ENCODE results near the gene SPOCD1.

Gene SPOCD1

DNA sequence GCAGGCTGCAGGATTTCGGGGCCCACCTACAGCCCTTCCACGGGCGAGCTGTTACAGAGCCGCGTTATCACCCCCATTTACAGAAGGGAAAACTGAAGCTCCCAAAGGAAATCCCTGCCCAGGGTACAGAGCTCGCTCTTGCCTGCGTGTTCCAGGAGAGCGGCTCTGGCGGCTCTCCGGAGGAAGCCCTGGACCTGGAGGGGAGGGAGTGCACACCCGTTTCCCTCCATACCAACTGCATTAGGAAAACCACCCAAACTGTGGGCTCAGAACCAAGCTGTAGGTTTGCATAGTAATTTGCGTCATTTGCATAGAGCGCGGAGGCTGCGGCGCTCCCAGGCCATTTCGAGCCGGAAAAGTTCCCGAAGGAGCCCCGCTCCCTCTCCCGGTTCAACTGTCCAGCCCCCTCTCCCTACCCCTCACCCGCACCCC is 27.0 kb downstream of the SPOCD1 start:
- in situ Hi-C loops (cut with HindIII; ENCODE audit: low sequenced_read_pairs), result no loop called here

DNA sequence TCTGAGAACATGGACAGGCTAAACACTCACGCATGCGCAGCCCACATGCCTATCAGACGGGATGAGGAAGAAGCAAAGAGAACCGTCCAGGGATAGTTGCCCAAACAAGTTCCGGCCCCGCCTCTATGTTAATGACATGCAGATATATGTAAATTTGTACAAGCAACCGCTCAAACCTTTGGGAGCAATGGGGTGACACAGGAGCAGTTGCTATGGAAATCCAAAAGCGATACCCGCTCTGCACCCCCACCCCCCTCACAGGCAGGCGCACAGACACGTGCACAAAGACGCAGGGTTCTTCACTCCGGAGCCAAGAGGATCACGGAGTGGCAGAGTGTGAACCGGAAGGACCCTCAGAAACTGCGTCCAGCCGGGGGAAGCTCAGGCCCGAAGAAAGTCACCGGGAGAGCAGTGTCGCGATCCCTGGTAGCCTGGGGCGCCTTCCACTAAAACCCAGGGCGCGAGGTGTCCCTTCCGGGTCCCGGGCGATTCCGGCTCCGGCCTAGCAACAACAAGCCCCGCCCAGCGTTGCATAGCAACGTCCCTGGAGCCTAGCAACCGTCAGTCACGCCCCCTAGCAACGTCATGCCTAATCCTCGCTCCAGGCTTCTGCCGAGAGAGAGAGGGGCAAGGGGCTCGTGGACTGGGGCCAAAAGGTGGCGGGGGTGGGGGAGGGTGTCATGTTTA is 27.5 kb downstream of the SPOCD1 start:
- in situ Hi-C loops (cut with HindIII; ENCODE audit: low sequenced_read_pairs), result no loop called here

DNA sequence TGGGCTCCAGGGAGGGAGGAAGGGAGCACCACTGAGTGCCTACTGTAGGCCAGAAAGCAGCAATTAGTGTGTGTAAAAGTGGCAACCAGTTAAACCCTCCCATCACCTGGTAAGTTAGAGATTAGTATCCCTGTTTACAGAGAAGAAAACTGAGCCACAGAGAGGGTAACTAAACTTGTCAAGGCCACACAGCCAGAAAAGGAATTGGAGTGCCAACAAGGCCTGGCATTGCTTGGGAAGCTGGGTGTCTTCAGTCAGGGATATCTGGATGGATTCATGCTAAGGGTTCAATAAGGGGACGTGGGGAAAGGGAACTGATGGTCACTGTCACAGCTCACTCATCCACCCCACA is 28.1 kb downstream of the SPOCD1 start:
- in situ Hi-C loops (cut with HindIII; ENCODE audit: low sequenced_read_pairs), result no loop called here

DNA sequence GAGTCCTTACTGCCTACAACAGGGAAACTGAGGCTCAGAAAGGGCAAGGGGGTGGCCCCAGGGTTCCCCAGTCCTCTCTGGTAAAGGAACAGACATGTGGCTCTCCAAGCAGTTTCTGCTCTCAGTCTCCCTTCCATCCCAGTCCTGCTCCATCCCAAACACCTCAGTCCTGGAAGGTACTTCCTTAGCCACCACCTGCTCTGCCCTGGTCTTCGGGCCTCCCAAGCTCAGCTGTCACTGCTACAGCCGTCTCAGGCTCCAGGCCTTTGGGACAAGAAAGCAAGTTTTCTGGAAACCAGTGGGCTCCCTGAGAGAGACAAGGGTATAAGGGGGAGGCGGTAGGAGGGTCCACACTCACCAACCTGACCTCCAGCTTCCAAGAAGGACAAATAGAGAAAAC is 28.6 kb downstream of the SPOCD1 start:
- in situ Hi-C loops (cut with HindIII; ENCODE audit: low sequenced_read_pairs), result no loop called here

DNA sequence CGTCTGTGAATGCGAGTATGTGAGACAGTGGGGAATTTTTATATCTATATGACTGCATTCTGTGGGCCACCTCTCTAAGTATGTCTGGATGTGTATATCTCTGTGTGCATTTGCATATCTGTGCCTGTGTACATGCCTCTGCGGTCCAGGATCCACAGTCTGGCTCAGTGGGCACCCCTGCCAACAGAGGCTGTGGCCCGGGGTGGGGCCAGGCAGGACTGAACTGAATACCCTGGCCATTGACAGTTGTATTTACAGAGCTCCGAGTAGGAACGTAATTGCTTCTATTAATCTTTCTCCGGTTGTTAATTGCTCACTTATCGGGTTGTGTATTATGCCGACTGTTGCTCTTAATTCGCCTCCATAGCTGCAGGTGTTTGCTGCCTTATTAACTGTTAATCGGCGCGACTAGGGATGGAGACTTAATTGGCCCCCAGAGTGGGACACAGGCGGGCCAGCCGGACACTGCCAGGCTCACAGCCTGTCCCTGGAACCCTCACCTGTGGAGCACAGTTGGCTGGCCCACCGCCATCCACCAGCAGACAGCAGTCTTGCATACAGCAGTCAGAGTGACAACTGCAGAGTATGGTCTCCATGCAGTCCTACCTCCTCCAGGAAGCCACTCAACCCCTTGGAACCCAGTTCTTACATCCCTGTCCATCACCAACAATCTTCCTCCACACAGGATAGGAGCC is 29.3 kb downstream of the SPOCD1 start:
- in situ Hi-C loops (cut with HindIII; ENCODE audit: low sequenced_read_pairs), result no loop called here

DNA sequence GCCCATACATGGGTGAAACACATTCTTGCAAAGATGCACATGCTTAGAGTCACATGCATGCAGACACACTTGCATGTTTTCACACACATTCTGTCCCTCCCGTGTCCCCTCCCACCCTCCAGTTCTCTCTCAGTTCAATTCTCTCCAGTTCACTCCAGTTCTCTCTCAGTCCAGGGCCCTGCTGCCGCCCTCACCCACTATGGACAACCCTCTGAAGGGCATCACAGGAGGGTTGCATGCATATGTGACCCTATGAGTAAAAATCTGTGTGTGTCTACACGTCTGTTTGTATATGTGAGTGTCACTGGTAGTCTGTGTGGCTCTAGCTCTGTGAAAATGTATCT is 29.9 kb downstream of the SPOCD1 start:
- in situ Hi-C loops (cut with HindIII; ENCODE audit: low sequenced_read_pairs), result no loop called here

DNA sequence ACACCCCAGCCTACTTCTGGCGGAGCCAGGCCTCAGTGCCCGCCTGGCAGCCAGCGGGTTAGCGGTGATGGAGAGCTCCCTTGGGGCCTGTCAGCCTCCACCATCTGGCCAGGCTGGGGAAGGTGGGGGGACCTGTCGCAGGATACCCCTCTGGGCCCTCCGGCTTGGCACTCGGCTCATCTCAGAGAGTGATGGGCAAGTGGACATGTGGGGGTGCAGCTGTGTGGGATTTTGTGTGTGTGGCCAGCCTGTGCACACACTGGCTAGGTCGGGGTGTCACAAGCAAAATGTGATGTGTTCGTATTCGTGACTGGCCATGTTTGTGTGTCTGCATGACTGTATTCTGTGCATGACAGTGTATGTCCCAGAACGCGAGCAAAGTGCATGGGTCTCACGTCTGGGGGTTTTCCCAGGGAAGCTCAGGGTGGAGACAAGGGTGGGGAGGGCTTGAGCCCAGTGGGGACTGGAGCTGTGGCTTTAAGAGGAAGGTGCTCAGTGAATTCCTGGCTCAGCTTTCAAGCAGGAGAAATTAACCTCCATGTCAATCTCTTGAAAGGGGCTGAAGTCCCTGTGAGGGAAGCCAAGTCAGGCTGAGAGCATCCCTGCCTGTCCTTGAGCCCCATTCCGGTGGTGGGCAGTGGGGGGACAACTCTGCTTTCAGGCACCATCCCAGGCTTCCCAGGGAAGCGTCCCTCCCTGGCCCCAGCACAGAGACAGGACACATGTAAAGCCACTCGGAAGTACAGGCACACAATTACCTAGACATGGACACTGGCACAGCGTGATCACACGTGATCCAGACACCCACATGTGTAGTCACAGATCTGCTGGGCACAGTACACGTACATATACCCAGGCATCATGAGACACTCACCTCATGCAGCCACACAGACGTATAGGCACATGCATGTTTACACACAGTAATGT is 30.5 kb downstream of the SPOCD1 start:
- in situ Hi-C loops (cut with HindIII; ENCODE audit: low sequenced_read_pairs), result no loop called here

DNA sequence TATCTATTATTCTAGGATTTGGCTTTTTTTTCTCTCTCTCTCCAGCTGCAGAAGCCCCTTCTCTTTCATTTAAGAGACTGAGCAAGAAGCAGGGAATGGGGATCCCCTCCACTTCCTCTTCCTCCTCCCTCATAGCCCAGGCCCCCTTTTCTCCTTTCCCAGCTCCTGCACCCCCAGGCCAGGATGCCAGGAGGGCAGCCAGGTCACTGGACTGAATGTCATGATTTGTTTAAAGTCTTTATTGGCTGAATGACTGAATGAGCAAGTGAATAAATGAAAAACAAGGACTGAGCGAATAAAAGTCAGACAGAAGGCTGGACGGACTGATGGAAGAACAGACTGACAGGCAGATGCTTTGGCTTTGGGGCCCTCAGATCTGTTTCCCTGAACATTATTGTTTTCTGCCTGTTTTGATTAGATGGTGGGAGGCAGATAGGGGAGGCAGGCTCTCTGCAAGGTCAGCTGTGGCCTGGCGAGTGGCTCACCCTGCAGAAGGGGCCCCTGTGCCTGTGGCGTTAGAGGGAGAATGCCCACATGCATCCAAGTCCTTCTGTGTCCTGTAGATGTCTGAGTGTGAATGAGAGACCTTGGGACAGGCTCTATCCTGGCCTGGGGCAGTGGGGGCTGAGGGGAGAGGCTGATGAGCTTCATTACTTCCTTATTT is 31.3 kb downstream of the SPOCD1 start:
- in situ Hi-C loops (cut with HindIII; ENCODE audit: low sequenced_read_pairs), result no loop called here

DNA sequence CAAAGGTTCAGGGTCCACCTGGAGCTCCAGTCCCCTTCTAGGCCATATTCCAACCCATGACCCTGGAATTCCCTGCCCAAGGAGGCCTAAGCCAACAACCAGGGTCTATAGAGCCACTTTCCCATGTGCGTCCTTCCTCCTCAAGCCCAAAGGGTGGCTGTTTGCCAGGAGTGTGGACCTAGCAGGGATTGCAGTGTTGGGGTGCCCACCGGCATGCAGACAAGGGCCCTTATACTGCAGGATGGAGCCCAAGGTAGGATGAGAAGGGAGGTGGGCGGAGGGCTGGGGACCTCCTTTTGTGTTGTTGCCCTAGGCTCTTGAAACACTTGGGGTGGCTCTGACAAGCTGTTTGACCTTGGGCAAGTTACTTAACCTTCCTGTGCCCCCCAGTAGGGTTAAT is 32.0 kb downstream of the SPOCD1 start:
- in situ Hi-C loops (cut with HindIII; ENCODE audit: low sequenced_read_pairs), result no loop called here

DNA sequence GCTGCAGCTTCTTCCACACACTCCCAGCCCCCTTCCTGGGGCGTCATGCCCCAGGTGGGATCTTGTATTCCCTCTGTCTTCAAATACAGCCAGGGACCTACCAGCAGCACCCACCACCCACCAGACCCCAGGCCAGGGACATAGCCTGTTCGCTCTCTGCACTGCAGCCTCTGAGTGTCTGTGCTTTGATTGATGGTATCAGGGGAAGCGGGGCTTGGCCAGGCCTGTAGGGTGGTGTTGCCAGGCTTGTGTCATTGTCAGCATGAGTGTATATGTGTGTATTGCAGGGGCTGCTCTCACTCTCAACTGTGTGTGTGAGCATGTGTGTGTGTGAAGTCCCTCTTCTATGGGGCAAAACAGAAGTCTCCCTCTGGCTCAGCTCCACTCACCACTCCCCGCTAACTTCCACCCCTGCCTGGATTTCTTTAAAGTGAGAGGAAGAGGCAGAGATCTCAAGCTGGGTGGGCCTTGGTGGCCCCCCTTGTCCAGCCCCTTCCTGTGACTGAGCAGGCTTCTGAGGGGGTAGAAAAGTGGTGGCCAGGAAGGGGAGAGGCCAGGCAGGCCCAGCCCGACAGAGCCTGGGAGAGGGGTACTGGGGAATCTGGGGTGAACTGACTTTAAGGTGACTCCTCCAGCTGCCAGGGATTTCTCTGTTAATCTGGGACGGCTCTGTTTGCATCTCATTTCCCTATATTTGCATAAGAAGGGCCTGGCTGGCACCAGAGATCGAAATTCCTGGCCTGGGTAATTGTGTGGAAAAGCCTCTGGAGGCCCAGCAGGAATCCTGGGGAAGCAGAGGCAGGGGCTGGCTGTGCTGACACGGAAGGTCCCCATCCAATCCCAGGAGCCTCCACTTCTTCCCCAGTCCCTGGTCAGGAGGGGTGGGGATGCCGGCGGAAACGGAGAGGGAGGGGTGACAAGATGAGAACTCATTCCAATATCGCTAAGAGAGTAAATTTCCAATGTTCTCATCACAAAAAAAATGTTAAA is 33.1 kb downstream of the SPOCD1 start:
- in situ Hi-C loops (cut with HindIII; ENCODE audit: low sequenced_read_pairs), result no loop called here

DNA sequence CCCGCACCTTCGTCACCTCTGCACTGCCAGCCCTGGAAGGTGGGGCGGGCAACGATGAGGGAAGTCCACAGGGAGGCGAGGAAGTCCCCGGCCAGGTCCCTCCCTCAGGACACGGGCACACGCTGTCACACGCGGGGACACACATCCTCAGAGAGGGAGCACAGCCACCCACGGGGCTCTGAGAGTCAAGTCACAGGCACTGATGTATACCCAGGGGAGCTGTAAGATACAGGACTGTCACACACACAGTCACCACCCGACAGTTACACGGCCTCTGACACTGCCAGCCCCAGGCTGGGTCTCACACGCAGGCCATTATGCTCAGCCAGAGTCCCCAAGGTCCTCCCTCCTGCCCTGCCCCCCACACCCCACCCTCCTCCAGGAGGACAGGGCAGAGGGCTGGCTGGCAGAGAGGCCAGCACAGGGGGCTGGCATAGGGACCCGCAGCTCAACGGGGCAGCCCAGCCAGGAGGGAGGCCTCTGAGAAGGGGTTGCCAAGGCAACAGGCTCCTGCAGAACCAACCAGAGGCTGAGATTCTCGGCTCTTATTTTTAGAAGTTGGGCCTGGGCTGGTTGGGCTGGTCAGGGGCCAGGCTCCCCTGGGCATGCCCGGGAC is 34.0 kb downstream of the SPOCD1 start:
- in situ Hi-C loops (cut with HindIII; ENCODE audit: low sequenced_read_pairs), result no loop called here

DNA sequence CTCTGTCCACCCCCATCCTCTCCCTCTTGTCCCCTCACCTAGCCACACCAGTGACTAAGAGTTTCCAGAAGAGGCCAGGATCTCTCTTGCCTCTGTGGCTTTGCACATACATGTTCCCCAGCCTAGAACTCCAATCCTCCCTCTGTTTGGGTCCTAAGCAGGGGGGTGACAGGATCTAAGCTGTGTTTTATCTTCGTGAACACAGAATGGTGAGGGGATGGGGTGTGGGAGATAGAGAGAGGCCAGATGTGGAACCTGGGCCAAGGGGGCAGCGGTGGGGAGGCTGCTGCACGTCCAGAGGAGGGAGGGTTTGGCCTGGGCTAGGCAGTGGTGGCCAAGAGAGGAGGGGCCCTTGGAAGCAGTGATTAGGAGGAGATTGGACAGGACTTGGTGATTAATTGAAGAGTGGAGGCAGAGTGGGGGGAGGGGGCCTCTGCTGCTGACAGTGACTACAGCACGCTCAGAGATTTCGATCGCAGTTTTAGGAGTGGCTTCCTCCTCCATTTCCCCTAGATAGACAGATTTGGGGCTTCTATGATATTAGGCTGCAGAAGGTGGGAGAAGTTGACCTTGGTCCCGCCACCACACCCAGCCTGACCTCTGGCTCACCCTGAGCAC is 34.6 kb downstream of the SPOCD1 start:
- in situ Hi-C loops (cut with HindIII; ENCODE audit: low sequenced_read_pairs), result no loop called here

DNA sequence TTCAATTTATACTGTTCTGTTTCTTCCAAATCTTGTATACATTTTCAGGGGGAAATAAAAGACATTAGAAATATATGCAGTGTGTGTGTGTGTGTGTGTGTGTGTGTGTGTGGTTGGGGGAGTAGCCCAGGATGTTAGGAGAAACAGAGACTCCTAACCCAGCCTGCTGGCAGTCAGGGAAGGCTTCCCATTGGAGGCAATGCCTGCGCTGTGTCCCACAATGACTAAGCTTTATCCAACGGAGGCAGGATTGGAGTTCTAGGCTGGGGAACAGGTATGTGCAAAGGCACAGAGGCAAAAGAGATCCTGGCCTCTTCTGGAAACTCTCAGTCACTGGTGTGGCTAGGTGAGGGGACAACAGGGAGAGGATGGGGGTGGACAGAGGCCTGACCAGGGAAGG is 35.2 kb downstream of the SPOCD1 start:
- in situ Hi-C loops (cut with HindIII; ENCODE audit: low sequenced_read_pairs), result no loop called here

DNA sequence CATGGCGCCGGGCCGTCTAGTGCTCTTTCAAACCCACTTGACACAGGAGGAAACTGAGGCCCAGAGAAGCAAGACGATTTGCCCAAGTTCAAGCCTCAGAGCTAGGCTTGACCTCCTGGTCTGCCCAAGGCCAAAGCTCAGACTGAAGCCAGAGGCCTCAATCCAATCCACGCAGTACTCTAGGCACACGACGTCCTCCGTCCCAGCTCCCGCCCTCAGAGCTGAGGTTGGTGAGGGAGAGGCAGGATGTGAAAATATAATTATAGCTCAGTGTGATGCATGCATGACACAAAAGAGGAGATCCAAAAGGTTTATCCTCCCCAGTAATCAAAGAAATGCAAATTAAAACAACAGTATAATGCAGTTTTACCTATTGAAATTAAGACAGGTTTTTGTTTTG is 36.1 kb downstream of the SPOCD1 start:
- in situ Hi-C loops (cut with HindIII; ENCODE audit: low sequenced_read_pairs), result no loop called here

DNA sequence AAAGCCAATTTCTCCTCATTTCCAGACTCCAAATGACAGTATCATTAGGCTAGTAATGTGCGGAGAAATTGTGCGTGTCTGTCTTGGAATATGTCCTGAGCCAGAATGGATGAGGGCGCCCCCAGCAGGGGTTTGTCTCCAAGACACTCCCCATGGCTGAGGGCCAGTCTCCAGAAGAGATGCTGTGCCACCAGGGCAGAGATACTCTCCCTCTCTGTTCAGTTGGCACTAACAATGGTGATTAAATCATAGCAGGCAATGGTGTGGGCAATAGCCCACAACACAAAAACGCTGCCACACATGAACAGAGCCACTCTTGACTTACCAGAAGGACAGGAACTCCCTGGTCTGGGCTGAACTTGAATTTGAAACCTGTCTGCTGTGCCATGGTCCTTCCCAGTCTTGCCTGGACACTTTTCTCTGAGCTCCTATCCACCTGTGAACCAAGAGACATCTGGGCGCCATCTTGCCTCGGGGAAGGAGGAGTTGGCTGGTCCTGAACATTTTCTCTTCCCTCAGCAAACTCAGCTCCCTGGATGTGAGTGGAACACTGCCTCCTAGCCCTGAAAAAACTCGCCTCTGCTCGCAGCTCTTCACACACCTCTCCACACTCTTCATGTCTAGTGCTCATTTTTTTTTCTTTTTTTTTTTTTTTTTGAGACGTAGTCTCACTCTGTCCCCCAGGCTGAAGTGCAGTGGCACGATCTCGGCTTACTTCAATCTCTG is 36.9 kb downstream of the SPOCD1 start:
- in situ Hi-C loops (cut with HindIII; ENCODE audit: low sequenced_read_pairs), result no loop called here

DNA sequence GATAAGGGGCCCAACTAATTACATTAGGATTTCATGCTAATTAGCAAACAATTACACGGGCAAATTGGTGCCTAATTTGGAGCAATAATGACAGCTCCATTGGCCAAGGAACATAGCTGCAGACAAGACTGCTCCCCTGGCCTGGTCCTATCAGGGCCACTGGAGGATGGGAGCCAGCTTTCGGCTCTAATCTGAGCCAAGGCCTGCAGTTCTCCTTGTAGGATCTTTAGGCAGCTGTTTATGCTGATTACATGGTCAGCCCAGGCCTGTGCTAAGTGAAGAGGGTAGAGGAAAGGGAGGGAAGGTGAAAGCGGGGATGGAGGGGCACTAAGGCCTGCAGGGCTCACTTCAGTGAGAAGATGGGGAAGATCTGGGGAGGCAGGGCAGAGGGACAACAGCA is 39.3 kb downstream of the SPOCD1 start:
- in situ Hi-C loops (cut with HindIII; ENCODE audit: low sequenced_read_pairs), result no loop called here

DNA sequence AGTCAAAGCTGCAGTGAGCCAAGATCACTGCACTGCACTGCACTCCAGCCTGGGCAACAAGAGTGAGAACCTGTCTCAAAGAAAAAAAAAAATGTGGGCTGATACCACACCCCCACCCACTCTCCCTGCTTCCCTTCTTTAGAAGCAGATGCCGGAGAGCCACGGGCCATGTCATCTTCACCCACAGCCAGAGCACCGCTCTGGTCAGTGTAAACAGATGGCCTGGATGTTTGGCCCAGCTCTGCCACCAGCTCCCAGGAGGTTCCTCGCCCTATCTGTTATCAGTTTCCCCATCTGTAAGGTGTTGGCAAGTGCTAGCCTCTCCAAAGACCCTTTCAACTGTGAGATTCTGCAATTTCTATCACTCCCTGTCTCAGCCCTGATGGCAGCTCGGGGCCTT is 39.8 kb downstream of the SPOCD1 start:
- in situ Hi-C loops (cut with HindIII; ENCODE audit: low sequenced_read_pairs), result no loop called here

DNA sequence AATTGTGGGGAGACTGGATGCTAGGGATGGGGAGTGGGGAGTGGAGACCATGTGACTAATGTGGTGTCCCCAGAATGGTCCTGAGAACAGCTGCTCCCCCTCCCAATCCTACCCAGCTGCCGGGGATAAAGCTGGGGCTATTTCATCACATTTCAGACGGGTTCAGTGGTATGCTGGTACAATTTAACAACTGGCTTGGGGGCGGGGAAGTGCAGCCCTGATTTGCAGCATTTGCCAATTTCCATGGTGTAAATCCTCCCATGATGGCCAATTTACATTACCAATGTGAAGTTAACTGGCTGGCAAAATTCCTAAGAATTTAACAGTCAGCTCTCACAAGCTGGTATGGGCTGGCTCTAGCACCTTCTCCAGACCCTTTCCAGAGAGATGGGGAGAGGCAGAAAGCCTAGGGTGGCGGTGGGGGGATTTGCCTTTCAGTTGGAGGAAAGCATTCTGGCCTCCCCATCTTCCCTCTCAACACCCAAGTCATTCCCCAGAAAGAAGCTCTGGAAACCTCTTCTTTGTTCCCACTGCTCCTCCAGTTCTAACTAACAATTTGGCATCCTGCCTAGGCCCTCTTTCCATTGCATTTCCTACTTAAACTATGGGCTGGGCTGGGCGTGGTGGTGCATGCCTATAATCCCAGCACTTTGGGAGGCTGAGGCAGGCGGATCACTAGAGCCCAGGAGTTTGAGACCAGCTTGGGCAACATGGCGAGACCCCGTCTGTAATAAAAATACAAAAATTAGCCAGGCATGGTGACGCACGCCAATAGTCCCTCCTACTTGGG is 40.4 kb downstream of the SPOCD1 start:
- in situ Hi-C loops (cut with HindIII; ENCODE audit: low sequenced_read_pairs), result no loop called here

All from DLD1 (cell line).